ENCODE measurements around the gene TBC1D1.

DNA sequence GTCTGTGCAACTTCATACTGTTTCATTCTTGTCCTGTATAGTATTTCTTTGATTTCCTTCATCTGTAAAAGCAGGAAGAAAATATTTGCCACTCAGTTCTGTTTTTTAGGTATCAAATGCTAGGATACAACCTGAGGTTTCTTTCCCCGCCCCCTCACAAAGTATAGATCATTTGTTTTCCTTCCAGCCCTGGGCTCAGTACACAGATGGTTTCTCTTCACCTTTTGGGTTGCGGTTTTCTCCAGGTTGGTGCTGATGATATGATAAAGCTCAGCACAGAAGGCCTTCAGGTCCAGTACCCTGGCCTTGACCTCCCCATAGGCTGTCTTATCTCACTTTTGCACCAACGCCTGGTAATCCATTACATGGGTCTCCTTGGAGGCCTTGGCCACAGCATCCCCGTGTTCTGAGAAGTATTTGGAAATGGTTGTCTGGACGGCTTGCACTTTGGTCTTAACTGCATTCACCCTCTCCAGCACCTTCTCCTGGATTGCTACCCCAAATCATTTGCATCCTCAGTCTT lies 104.5 kb downstream of the TBC1D1 start:
- no peak for TF ChIP-seq ZNF274 (IDR thresholded peaks at IDR 0.05; ENCODE audit: low read depth, low read length)
- no peak for TF ChIP-seq YY1 (IDR thresholded peaks at IDR 0.05; ENCODE audit: insufficient read depth, insufficient read length)
- no peak for TF ChIP-seq SUZ12 (IDR thresholded peaks at IDR 0.05; ENCODE audit: extremely low read depth, insufficient read depth, insufficient read length)
